GM21786 (cell line): ENCODE data around the gene QRICH2.

Source experiments
- ATAC-seq: cut with Tn5 transposase; IDR thresholded peaks from one replicate; pipeline ENCODE4 v1.9.1; 2021; ENCODE audit not compliant: unreplicated experiment

Gene QRICH2

GRCh38 chr17:76279742-76280287 is 28.3 kb downstream of the QRICH2 start:
- ATAC-seq: no peak

- ATAC-seq: no peak
Measured at GRCh38 chr17:76278952-76279741, 28.9 kb downstream of the QRICH2 start.

- no peak for ATAC-seq
Measured at GRCh38 chr17:76278268-76278908, 29.7 kb downstream of the QRICH2 start.

- ATAC-seq: no peak
Measured at GRCh38 chr17:76277300-76278267, 30.5 kb downstream of the QRICH2 start.

GRCh38 chr17:76276461-76277299 is 31.4 kb downstream of the QRICH2 start:
- ATAC-seq: no peak

- no peak for ATAC-seq
Measured at GRCh38 chr17:76276069-76276431, 32.0 kb downstream of the QRICH2 start.

GRCh38 chr17:76275382-76276068 is 32.6 kb downstream of the QRICH2 start:
- no peak for ATAC-seq

GRCh38 chr17:76274112-76274956 is 33.7 kb downstream of the QRICH2 start:
- no peak for ATAC-seq

- ATAC-seq: no peak
Measured at GRCh38 chr17:76273445-76274111, 34.5 kb downstream of the QRICH2 start.

GRCh38 chr17:76272541-76273444 is 35.3 kb downstream of the QRICH2 start:
- ATAC-seq: peak; percentile 14

- peak; percentile 48 for ATAC-seq
Measured at GRCh38 chr17:76271669-76272540, 36.2 kb downstream of the QRICH2 start.

- ATAC-seq: no peak
Measured at GRCh38 chr17:76270770-76271668, 37.1 kb downstream of the QRICH2 start.

GRCh38 chr17:76270127-76270592 is 37.9 kb downstream of the QRICH2 start:
- no peak for ATAC-seq

GRCh38 chr17:76268991-76269981 is 38.8 kb downstream of the QRICH2 start:
- ATAC-seq: no peak
